Heart left ventricle (tissue), 13 donors: ENCODE measurements around the gene SRSF6.

Experiments
- CTCF ChIP-seq, 12 donors: fragments of 200-600 bp; sonication (generic) in 4 of 12; IDR thresholded peaks; one replicate each; pipeline versions ENCODE4 v1.5.0 to v1.8.0; 2018 to 2022; ENCODE audit warnings: antibody characterized with exemption in 12 of 12, mild to moderate bottlenecking in 5 of 12
- POLR2A ChIP-seq, 2 donors: fragments of 450-650 bp; IDR thresholded peaks; one replicate each; pipeline ENCODE4 v1.6.1; 2017; ENCODE audit warnings: antibody characterized with exemption in 2 of 2, mild to moderate bottlenecking in 2 of 2, moderate library complexity in 2 of 2
- donor health status: ischemic (EF 13 %, LVEDD 7.1; RV severe dilation, severe dysfunction).
- donor health status: DM: no; HTN: yes; CAD: no.
- donor health status: DM: no; HTN: no; CAD: no.
- donor health status: ischemic (EF 25% LVEDD 6.9; RV normal size, moderate dysfunction).
- donor health status: ischemic (EF 25% LVEDD 5.7; RV mildly dilated, moderate dysfunction).
- donor health status: ischemic (EF 35%, LVEDD 5.7; RV mildly dilated, moderate dysfunction).
- donor health status: nonischemic (EF 11% LVEDD 7.7; RV severe dilation, severe dysfunction).
- donor health status: DM: yes; HTN: yes; CAD: no.
- donor health status: PGD.
- donor health status: ischemic (EF 29% LVEDD 5.4; RV normal size, mild dysfunction).
- donor health status: nonischemic (EF 23%, LVEDD 6.1; RV moderate dilation, normal function).

- TF ChIP-seq CTCF (IDR thresholded peaks at IDR 0.05) (no peak), POLR2A (IDR thresholded peaks at IDR 0.05) (no peak)
Measured at GRCh38 chr20:43434565-43434964, 23.1 kb upstream of the SRSF6 start.
